Activated CD4-positive, alpha-beta T cell treated with anti-CD3 and anti-CD28 coated beads, Interleukin-10, Interleukin-2, amounts not matched to agents 100 ng/mL and 50 ng/mL, durations not matched to agents 16 hours and 8 hours (primary cell): ENCODE results near the gene DHX8.
A peak's percentile ranks its signal among the peaks of the same experiment; 100 is the strongest.
"Not testable (repeated sequence)": the region's sequence is repeated elsewhere in the genome, so short reads cannot be mapped to it uniquely, and the experiment has no call there.

Source experiments
- DNase-seq: peaks from one replicate; pipeline ENCODE4 v3.0.0-alpha.2; 2020

DHX8 gene

DNA sequence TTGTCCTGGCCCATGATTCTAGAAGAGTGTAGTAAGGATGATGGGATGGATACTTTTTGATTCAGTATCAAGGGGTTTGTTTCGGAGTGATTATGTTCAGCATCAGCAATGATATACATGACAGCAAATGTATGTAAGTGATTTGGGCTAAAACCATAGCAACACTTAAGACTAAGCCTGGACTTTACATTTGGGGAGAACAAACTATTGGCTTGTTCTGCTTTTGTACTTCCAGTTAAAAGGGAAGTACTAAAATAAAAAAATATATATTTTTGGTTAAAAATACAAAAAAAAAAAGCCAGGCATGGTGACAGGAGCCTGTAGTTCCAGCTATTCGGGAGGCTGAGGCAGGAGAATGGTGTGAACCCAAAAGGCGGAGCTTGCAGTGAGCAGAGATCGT is 20.5 kb upstream of the DHX8 start:
- DNase-seq: no peak

DNA sequence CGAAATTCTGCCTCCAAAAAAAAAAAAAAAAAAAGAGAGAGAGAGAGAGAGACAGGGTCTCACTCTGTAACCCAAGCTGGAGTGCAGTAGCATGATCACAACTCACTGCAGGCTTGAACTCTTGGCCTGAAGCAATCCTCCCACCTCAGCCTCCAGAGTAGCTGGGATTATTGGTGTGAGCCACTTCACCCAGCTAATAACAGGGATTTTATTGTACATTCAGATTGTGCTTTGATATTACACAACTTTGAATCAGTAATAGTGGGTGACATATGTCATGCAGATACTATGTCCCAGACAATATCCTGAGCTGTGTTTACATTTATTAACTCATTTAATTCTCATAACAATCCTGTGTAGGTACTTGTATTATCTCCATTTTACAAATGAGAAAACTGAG is 19.7 kb upstream of the DHX8 start:
- DNase-seq: no peak

DNA sequence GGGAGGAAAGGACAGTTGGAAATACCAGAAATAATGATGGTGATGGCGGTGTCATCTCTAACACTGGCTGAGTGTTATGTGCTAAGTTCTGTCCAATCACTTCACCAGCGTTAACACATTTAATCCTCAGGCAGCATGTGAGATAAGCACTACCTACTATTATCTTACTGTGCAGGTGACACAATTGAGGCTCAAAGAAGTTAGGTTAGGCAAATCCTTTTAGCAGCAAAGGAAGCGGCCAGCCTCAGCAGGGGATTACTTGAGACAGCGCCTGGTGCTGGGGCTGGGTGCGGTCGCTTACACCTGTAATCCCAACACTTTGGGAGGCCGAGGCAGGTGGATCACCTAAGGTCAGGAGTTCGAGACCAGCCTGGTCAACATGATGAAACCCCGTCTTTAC is 18.7 kb upstream of the DHX8 start:
- no peak for DNase-seq

DNA sequence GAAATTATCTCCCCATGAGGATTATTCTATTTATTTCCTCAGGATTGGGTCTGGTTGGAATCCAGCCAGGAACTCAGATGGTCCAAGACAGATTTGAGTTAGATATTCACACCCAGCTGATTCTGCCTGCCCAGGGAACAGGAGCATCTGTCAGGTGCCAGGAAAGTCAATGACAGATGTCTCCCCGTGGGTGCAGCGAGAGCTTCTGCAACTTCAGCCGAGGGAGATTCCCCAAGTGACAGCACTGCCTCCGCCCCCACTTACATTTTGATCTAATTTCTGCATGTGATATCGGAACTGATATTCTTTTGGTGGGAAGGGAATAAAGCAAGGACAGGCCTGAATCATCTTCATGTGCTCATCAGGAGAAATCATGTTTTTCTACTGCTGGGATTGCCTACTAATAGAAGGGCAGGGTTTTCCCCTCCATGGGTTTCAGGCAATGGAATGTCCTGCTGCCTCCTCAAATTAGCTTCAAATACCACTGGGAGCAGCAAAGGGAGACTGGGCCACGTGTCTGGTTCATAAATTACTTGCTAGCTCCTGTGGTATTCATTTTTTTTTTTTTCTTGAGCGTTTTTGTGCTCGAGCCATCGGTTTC is 15.7 kb upstream of the DHX8 start:
- DNase-seq: no peak

DNA sequence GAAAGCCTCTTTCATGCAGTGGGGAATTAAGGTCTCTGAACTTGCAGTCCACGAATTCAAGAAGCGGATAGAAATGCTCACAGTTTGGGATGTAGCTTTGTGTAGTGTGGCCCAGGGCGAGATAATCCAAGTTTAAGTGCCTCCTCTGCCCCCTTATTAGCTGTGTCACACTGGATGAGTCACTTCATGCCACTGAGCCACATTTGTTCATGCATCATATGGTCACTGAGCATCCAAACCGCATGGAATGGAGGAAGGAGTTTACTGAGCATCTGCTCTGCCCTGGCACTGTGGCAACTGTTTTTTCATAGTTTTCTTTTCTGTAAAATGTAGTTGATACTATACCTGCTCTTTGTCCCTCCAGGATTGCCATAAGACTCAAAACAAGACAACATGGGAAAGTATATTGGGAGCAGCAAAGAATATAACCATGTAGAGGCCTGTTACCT is 15.1 kb upstream of the DHX8 start:
- no peak for DNase-seq

DNA sequence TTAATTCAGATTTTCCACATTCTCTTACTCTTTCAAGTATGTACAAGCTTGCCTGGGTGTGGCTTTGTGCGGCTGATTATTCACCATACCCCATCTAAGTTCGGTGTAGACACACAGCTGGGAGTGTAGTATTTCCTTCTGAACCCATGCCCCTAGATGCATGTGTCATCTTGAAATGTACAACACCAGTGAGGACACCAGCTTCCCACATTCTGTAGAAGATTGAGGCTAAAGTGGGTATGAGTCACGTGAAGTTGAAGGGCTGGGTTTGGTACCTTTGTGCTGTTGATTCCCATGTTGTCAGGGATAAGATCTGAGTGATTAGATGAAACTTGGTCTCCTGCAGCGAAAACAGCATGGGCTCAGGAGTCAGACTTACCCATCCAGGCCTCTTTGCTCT is 14.6 kb upstream of the DHX8 start:
- no peak for DNase-seq

DNA sequence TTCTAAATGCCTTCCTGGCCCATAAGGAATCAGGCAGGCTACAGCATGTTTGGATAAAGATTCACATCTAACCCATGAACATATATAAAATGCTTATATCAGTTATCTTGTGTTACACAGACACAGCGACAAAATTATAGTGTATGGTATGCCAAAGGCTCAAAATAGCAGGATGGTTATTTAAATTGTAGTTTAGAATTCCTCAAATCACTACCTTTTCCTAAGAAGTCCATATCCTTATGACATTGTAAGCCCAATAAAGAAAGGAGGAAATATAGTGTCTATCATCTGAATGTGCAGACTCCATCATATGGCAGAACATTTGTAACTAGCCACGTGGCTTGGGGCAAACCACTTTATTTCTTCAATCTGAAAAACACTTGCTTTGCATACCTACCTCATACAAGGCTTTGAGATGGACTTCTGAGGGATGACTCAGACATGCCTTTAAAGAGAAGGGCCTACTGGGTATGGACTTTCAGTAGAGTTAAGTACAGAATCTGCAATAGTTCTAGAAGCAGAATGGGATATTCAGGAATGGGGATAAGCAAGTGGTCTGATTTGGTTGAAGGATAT is 12.1 kb upstream of the DHX8 start:
- no peak for DNase-seq

DNA sequence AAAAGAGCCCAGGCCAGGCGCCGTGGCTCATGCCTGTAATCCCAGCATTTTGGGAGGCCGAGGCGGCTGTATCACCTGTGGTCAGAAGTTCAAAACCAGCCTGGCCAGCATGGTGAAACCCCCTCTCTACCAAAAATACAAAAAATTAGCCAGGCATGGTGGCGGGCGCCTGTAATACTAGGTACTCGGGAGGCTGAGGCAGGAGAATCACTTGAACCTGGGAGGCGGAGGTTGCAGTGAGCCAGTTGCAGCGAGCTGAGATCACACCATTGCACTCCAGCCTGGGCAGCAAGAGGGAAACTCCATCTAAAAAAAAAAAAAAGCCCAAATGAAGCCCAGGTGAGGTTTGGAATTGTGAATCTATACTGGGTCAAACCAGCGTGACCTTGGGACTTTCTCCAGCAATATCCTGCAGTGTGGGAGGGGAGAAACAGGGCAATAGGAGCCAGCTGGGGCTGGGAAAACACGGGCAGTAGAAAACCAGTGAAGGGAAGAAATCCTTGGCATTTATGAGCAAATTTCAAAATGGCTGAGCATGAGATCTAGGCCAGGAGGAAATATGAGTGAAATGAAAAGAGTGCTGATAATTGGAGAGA is 8.2 kb upstream of the DHX8 start:
- DNase-seq: no peak

DNA sequence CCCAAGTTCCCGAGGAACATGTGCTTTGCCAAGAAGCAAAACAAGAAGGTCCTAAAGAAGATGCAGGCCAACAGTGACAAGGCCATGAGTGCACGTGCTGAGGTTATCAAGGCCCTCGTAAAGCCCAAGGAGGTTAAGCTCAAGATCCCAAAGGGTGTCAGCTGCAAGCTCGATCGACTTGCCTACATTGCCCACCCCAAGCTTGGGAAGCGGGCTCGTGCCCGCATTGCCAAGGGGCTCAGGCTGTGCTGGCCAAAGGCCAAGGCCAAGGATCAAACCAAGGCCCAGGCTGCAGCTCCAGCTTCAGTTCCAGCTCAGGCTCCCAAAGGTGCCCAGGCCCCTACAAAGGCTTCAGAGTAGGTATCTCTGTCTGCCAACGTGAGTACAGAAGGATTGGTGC is 7.5 kb upstream of the DHX8 start:
- DNase-seq: not testable (repeated sequence)

DNA sequence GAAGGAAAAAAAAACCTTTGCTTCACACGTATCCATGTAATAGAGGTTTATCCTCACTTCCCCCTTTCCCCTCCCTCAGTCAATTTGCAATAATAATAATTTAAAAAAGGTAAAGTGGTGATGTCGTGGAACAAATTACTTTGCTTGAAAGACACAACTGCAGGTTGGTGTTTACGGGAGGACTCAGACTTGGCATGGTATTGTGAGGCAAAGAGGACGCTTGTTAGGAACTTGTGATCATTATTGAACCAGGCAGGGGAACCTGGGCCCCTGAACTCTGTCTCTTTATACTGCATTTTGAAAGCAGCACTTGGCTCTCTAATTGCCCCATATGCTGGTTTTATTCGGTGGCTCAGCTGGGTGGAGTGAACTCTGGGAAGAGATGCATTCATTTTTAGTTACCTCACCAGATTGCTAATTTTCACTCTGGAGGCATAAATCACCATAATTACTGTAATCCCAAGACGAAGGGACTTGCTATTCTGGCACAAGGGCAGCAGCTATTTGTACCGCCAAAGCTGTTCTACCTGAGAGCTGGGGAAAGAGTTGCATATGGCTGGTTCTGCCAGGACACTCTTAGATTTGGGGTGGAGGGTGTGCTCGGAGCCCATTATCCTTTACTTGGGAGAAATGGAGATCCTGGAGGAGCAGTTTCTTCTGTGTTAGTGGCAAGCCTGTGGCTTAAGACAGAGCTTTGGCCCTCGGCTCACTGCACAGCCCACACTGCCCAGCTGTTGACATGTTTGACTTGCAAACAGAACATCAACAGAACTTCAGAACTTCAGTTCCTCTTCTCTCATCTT is 5.7 kb upstream of the DHX8 start:
- no peak for DNase-seq

DNA sequence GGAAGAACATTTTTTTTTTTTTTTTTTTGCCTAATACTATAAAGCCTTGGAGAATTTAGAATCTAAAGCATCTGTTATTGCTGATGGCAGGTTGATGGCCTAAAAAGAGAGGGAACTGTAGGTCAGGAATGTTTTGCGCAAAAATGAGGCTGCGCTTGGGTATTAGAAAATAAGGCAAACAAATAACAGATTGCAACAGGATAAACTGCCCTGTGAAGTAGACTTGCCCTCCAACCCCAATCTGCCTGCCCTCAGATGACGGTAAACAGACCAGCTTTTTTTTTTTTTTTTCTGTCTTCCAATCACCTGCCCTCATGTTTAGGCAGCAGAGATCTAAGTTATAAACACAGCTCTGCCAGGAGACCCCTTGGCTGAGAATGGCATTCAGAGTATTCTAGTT is 3.8 kb upstream of the DHX8 start:
- DNase-seq: no peak

DNA sequence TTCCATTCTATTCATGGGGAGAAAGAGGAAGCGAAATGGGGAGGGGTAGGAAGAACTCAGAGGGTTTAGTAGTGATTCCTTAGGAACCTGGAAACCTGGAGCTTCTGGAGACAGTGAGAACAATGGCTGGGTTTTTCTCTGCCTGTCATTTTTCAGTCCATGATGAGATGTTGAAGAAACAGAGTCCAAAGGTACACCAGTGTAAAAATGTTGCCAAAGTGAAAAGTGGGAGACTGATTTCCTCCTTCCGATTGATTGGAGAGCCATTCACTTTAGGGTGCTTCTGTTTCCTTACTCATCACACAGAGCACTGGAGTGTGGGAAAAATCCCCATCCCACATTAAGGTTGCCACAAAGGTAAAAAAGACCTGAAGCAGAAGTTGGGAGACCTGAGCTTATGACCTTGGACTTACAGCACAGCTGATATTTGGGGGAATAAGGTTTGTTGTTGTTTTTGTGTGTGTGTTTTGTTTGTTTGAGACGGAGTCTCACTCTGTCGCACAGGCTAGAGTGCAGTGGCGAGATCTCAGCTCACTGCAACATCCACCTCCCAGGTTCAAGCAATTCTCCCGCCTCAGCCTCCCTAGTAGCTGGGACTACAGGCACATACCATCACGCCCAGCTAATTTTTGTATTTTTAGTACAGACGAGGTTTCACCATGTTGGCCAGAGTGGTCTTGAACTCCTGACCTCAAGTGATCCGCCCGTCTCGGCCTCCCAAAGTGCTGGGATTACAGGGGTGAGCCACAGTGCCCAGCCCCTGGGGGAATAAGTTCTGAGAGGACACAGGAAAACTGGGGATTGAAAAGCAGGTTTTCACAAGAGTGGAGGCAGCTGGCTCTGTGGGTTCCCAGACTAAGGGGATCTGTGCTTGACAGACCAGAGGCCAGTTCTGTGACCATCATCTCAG is 1.4 kb upstream of the DHX8 start:
- no peak for DNase-seq

DNA sequence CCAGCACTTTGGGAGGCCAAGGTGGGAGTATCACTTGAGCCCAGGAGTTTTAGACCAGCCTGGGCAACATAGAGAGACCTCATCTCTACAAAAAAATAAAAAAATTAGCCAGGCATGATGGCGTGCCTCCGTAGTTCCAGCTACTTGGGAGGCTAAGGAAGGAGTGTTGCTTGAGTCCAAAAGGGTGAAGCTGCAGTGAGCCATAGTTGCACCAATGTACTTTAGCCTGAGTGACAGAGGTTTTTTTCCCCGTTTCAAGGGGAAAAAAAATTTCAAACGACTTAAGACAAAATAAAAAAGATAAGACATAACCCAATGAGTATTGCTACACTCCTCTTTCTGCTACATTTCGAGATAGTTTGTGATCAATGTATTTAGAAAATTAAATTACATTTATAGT is 6.8 kb downstream of the DHX8 start:
- no peak for DNase-seq

DNA sequence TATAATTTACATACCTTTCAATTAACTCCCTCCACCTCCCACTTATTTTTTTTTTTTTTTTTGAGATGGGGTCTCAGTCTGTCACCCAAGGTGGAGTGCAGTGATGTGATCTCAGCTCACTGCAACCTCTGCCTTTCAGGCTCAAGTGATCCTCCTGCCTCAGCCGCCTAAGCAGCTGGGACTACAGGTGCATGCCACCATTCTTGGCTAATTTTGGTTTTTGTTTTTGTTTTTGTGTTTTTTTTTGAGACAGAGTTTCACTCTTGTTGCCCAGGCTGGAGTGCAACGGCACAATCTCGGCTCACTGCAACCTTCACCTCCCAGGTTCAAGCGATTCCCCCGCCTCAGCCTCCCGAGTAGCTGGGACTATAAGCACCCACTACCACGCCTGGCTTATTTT is 25.7 kb downstream of the DHX8 start:
- DNase-seq: not testable (repeated sequence)

DNA sequence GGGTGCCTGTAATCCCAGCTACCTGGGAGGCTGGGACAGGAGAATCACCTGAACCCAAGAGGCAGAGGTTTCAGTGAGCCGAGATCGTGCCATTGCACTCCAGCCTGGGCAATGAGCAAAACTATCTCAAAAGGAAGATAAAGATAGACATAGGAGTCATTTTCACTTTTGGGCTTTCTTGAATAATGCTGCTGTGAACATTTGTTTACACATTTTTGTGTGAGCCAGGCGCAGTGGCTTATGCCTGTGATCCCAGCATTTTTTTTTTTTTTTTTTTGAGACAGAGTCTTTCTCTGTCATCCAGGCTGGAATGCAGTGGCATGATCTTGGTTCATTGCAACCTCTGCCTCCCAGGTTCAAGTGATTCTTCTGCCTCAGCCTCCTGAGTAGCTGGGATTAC is 27.4 kb downstream of the DHX8 start:
- not testable (repeated sequence) for DNase-seq

DNA sequence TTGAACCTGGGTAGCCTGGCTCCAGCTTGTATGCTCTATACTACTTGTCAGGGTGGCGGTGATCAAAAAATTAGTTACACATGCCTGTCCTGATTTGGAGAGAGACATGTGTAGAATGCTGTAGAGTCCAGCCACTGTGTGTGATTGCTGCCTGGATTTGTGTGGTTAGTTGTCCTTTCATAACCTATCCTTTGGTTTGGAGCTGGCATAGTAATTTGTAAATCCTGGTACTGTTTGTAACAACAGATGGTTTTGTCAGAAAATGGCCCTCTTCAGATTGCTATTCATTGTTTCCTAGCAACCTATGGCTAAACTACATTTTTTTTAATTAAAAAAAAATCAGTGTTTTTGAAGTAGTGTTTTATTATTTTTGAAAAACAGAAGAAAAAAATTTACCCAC is 31.9 kb downstream of the DHX8 start:
- DNase-seq: no peak

DNA sequence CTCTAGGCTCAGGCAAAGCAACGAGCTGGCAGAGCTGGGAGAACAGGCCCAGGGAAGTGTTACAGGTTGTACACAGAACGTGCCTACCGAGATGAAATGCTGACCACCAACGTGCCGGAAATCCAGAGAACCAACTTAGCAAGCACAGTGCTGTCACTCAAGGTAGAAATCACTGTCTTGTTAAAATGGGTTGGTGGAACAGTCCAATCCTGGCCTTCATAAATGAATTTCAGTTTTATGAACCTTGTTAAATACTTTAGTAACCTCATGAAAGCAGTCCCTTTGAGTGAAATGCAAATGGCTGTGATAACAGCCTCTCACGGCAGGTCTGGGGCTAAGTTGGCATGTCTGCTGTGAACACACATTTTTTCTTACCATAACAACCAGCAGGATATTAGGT is 33.4 kb downstream of the DHX8 start:
- peak; percentile 23 for DNase-seq

DNA sequence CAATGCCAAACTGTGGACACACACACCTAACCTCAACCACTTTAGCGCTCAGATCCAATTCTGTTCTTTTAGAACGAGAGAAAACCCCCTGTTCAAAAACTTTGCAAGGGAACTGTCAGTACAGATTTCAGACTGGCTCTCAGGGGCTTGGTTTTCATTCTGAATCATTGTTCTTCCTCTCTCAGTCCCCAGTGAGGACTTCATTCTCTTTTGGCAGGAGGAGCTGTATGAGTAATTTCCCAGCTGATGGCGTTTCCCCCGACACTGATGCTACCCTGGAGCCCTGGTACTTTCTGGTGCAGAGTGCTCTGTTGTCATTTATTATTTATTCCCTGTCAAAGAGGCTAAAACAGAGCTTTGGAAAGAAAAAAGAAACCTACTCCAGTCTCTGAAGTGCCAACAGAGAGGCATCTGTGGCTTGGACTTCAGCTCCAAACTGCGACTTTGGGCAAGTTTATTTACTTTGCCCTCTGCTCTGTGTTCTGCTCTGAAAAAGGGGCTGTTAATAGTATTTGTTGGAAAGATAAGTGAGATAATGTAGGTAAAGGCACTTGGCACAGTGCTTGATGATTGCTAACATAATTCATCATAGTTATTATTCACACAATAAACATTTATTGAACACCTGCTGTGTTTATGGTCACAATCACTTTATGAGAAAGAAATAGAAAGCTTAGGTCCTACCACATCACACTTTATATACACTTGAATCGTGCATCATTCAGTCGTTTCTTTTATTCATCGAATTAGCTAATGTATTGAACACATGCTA is 34.0 kb downstream of the DHX8 start:
- DNase-seq: peak; percentile 81

DNA sequence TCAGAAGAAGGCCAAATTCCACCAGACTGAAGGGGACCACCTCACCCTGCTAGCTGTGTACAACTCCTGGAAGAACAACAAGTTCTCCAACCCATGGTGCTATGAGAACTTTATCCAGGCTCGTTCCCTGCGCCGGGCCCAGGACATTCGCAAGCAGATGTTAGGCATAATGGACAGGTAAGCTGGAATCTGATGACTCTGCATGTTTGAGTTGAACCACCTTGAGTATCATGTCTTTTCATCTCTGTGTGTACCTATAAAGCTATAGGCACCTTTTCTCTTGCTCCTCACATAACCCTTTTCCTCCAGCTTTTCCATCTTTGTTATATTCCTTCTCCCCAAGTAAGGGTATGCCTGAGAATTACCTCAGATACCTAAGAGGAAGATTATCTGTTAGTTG is 37.6 kb downstream of the DHX8 start:
- DNase-seq: no peak

DNA sequence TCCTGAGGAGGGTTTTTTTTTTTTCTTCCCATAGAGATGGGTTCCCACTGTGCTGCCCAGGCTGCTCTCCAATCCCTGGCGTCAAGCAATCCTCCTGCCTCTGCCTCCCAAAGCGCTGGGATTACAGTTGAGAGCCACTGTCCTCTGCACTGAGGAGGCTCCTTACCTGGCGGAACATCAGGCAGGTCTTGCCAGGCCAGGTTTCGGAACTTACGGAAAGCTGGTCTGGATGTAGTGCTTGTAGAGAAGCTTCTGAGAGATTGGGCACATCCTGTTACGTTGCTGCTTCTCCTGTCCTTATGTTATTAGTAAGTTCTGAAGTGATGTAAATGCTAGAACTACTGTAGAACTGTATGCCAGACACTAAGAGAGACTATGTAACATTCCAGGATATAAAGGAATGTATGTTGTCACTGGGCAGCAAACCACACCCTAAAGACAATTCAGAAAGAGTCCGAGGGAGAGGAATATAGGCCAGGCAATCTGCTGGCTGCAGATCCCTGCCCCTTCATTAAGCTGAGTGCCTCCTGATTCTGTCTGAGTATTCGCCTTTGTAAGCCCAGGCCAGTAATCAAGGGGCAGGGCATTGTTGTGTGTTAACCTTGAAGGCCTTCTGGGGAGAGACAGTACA is 41.3 kb downstream of the DHX8 start:
- DNase-seq: no peak

DNA sequence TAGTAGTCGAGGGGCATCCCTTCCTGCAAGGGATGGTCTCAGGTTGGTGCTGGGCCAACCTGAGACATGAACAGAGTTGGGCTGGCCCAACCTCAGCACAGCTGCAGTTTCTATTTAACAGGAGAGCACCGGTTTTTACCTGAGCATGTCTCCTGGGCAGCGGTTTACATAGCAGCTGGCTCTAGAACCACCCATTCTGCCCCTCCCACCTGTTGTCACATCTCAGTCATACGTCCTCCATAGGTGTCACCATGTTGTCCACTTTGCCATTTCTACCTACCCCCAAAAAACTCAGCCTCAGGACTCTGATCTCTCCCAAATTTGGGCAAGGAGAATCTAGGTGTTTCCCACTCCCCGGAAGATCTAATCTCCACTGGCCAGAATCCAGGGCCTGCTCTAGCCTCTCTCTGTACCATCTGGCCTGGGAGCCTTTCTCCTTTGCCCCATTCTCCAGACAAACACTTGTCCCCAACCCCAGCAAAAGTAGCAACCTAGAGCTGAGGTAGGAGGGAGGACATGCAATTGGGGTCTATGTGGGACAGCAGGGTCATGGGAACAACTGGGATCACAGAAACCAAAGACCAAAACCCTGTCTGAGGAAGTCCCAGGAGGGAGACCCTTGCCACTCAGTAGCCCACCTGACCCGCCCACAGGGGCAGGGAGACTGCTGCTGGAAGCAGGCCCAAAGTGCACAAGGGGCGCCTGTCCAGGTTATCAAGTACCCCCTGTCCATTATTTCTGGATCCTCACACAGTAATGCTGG is 43.3 kb downstream of the DHX8 start:
- no peak for DNase-seq
